Tibial artery (tissue), 4 donors: ENCODE measurements around the gene IBSP.

ENCODE experiments used
- DNase-seq, 2 donors: peaks; one replicate each; pipeline ENCODE4 v3.0.0-alpha.2; 2019
- H3K27ac ChIP-seq, 2 donors: fragments of 200-600 bp; sonication (generic) in 1 of 2; 1 replicate in 1 of 2; 2 replicates in 1 of 2; pipeline ENCODE4 v1.5.1; 2018 to 2019; ENCODE audit warnings: mild to moderate bottlenecking in 1 of 2
- H3K27me3 ChIP-seq, 2 donors: fragments of 200-600 bp; sonication (generic) in 1 of 2; one replicate each; pipeline versions ENCODE4 v1.5.1 to v1.6.0; 2016 to 2019
- H3K36me3 ChIP-seq, 3 donors: fragments of 200-600 bp; sonication (generic) in 2 of 3; one replicate each; pipeline ENCODE4 v1.5.1; 2016 to 2019; ENCODE audit warnings: mild to moderate bottlenecking in 2 of 3
- H3K4me1 ChIP-seq, 4 donors: fragments of 200-600 bp; sonication (generic) in 2 of 4; 1 replicate in 3 of 4; 2 replicates in 1 of 4; pipeline ENCODE4 v1.5.1; 2016 to 2019
- H3K4me3 ChIP-seq, 2 donors: fragments of 200-600 bp; sonication (generic) in 1 of 2; 1 replicate in 1 of 2; 2 replicates in 1 of 2; pipeline ENCODE4 v1.5.1; 2018 to 2019; ENCODE audit warnings: mild to moderate bottlenecking in 2 of 2
- H3K9me3 ChIP-seq, 3 donors: fragments of 200-600 bp; sonication (generic) in 1 of 3; one replicate each; pipeline ENCODE4 v1.5.1; 2016 to 2019
- intact Hi-C: fragments of 100-400 bp; cut with DNase I; formaldehyde crosslinking; loops from one replicate; pipeline ENCODE4 v1.15.0; 2023; ENCODE audit warnings: low total_unique reads
- TF ChIP-seq, protein P1 (sequence below), 2 experiments: fragments of 200-600 bp in 1 of 2; fragments of 450-650 bp in 1 of 2; IDR thresholded peaks; one replicate each; pipeline ENCODE4 v1.5.1; 2017 to 2019; ENCODE audit warnings: antibody characterized with exemption in 2 of 2, mild to moderate bottlenecking in 1 of 2, moderate library complexity in 1 of 2

IBSP gene, protein sequence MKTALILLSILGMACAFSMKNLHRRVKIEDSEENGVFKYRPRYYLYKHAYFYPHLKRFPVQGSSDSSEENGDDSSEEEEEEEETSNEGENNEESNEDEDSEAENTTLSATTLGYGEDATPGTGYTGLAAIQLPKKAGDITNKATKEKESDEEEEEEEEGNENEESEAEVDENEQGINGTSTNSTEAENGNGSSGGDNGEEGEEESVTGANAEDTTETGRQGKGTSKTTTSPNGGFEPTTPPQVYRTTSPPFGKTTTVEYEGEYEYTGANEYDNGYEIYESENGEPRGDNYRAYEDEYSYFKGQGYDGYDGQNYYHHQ

DNA sequence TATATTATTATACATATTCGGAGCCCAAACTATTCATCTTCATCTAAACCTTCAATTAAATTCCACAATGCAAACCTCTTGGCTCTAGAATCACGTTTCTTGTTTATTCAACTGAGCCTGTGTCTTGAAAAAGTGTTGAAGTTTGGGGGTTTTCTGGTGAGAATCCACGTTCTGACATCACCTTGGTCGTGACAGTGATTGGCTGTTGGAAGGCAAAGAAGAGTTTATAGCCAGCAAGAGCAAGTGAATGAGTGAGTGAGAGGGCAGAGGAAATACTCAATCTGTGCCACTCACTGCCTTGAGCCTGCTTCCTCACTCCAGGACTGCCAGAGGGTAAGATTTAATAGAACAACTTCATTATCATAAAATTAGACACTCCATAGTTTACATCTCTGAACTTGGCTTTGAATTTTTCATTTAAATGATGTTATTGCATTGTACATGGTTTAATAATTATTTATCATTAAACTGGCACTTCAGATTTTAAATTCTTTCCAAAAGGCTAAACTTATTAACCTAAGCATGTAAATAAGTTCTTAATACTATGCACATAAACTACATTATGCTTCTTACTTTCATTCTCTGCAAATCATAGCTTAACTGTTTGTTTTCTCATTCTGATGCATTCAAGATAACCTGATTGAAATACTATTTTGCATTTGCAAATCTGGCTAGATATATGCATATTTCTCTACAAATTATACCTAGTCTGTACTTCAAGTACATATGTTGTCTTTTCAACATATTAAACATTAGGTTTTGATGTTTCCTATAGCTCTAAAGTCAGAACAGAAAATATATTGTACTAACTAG is at the start of gene IBSP:
IBSP (plus strand) TSS at position 254 of the 813 bp plus-strand sequence. CDS start 2,808 bp downstream, outside the sequence.
- no peak for DNase-seq
- no peaks in the 10 kb centered on the region for H3K9me3 ChIP-seq
- H3K4me1 ChIP-seq, result no peaks in the 10 kb centered on the region
- H3K36me3 ChIP-seq, result no peaks in the 10 kb centered on the region
- no peak within 1 kb of the TSS for H3K4me3 ChIP-seq
- H3K27ac ChIP-seq, result no peak within 1 kb of the TSS
- H3K27me3 ChIP-seq, result no peaks in the 10 kb centered on the region
- TF ChIP-seq, protein P1, sequence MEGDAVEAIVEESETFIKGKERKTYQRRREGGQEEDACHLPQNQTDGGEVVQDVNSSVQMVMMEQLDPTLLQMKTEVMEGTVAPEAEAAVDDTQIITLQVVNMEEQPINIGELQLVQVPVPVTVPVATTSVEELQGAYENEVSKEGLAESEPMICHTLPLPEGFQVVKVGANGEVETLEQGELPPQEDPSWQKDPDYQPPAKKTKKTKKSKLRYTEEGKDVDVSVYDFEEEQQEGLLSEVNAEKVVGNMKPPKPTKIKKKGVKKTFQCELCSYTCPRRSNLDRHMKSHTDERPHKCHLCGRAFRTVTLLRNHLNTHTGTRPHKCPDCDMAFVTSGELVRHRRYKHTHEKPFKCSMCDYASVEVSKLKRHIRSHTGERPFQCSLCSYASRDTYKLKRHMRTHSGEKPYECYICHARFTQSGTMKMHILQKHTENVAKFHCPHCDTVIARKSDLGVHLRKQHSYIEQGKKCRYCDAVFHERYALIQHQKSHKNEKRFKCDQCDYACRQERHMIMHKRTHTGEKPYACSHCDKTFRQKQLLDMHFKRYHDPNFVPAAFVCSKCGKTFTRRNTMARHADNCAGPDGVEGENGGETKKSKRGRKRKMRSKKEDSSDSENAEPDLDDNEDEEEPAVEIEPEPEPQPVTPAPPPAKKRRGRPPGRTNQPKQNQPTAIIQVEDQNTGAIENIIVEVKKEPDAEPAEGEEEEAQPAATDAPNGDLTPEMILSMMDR (IDR thresholded peaks at IDR 0.05), result no peak
- intact Hi-C loops, result no loop called here

DNA sequence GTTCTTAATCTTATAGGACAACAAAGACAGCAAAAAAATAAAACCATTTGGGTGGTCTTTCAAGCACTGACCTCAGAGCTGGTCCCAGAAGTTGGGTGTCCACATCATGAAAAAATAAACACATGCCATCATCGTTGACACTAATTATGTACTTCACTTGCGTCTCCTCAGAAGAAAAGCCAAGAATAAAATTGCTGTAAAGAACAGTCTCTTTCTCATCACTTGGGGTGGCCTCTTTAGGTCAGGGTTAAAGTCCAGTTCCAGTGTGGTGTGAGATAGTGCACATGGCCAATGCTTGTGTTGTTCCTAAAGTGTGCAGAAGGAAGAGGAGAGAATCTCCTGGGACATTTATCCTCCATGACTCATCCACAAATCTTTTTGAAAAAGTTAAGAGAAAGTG is 49.5 kb upstream of the IBSP start:
- Histone ChIP-seq H3K36me3 (no peaks in the 10 kb centered on the region), H3K4me3 (no peak overlapping the region), H3K27me3 (no peaks in the 10 kb centered on the region), H3K9me3 (no peaks in the 10 kb centered on the region), H3K27ac (no peak overlapping the region), H3K4me1 (no peaks in the 10 kb centered on the region)
- TF ChIP-seq, protein P1 (IDR thresholded peaks at IDR 0.05), result no peak
- intact Hi-C loops, result no loop called here
- DNase-seq, result no peak

DNA sequence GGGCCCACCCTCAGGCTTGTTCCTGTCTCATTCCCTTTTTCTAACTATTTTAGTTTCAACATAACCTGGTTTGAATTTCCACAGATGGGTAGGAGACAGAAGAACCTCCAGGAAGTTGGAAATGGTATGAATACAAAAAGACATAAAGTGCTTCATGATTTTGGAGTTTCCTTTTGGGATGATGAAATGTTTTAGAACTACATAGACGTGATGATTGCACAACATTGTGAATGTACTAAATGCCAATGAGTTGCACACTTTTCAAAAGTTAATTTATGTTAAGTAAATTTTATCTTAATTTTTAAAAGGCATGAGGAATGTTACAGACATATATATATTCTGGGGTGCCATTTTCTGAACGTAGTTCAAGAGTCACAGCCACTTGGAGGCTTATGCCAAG is 41.1 kb upstream of the IBSP start:
- Histone ChIP-seq H3K4me3 (no peak overlapping the region), H3K36me3 (no peaks in the 10 kb centered on the region), H3K27ac (no peak overlapping the region), H3K4me1 (no peaks in the 10 kb centered on the region), H3K9me3 (no peaks in the 10 kb centered on the region), H3K27me3 (no peaks in the 10 kb centered on the region)
- intact Hi-C loops, result no loop called here
- TF ChIP-seq, protein P1 (IDR thresholded peaks at IDR 0.05), result no peak
- DNase-seq, result no peak

DNA sequence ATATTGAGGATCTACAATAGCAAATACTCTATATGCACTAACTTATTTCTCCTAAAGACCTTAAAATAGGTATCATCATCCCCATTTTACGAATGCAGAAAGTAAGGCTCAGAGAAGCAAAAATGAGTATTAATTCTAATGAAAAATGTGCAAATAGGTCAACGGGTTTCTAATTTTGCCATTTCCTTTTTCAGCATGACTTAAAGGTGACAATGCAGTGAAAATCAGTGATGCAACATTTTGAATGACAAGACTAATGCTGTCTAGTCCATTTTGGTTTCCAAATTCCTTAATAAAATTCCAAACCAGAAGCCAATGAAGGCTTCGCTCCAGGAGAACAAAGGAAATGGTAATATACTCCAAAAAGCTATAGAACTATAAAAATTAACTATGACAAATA is 37.0 kb upstream of the IBSP start:
- H3K4me1 ChIP-seq, result no peaks in the 10 kb centered on the region
- TF ChIP-seq, protein P1 (IDR thresholded peaks at IDR 0.05), result no peak
- no peaks in the 10 kb centered on the region for H3K36me3 ChIP-seq
- DNase-seq, result no peak
- no peaks in the 10 kb centered on the region for H3K9me3 ChIP-seq
- no peak overlapping the region for H3K27ac ChIP-seq
- no peak overlapping the region for H3K4me3 ChIP-seq
- intact Hi-C loops, result no loop called here
- H3K27me3 ChIP-seq, result no peaks in the 10 kb centered on the region

DNA sequence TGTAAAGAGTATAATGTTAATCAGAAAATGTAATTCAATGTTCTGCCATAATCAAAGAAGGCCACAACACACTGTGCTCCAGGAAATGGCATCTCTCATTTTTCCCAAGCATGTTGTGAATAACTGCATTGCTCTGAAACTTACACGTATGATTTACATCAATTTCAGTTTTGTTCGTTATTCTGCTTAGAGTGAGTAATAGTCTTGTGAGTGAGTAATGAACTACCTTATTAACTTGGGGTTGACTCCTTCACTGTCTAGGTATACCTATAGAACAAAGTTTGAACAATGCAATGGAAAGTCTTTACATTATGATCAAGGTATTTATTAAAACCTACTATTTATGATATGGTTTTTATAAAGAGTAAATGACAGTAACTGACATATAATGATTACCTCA is 17.8 kb upstream of the IBSP start:
- no peak overlapping the region for H3K4me3 ChIP-seq
- no peaks in the 10 kb centered on the region for H3K36me3 ChIP-seq
- H3K4me1 ChIP-seq, result no peaks in the 10 kb centered on the region
- no peaks in the 10 kb centered on the region for H3K9me3 ChIP-seq
- intact Hi-C loops, result no loop called here
- H3K27me3 ChIP-seq, result no peaks in the 10 kb centered on the region
- H3K27ac ChIP-seq, result no peak overlapping the region
- TF ChIP-seq, protein P1 (IDR thresholded peaks at IDR 0.05), result no peak
- DNase-seq, result no peak
